Smooth muscle cell of the brain vasculature (primary cell): ENCODE data around the gene LMF2.
"Not testable (repeated sequence)": the region's sequence is repeated elsewhere in the genome, so short reads cannot be mapped to it uniquely, and the experiment has no call there.

ENCODE experiments used
- DNase-seq: peaks from one replicate; pipeline ENCODE4 v3.0.0-alpha.2; 2012; ENCODE audit warnings: low read depth, low spot score

The LMF2 gene

GRCh38 chr22:50507421-50507990, at the start of gene LMF2:
LMF2 (minus strand) TSS chr22:50507702; CDS start chr22:50507675, 27 bp downstream.
- no peak for DNase-seq

- no peak for DNase-seq
These were observed 49.2 kb upstream of the LMF2 start for GRCh38 chr22:50556703-50557102.

- no peak for DNase-seq
These were observed 45.8 kb upstream of the LMF2 start for GRCh38 chr22:50553310-50553709.

GRCh38 chr22:50551160-50551752, 43.8 kb upstream of the LMF2 start:
- DNase-seq = no peak

- no peak for DNase-seq
These were observed 42.9 kb upstream of the LMF2 start for GRCh38 chr22:50550395-50550794.

- no peak for DNase-seq
These were observed 41.7 kb upstream of the LMF2 start for GRCh38 chr22:50548921-50549790.

GRCh38 chr22:50548040-50548920, 40.8 kb upstream of the LMF2 start:
- no peak for DNase-seq

GRCh38 chr22:50547263-50547985, 39.9 kb upstream of the LMF2 start:
- DNase-seq = no peak

- DNase-seq = no peak
These were observed 39.1 kb upstream of the LMF2 start for GRCh38 chr22:50546326-50547262.

- DNase-seq = no peak
These were observed 38.2 kb upstream of the LMF2 start, which contains the start of gene KLHDC7B for GRCh38 chr22:50545522-50546325. KLHDC7B (plus strand) TSS chr22:50545899; CDS start chr22:50546244, 345 bp downstream.

GRCh38 chr22:50544746-50545253, 37.3 kb upstream of the LMF2 start:
- DNase-seq = no peak

- DNase-seq = no peak
These were observed 36.7 kb upstream of the LMF2 start for GRCh38 chr22:50544078-50544745.

GRCh38 chr22:50542416-50542927, 35.0 kb upstream of the LMF2 start:
- DNase-seq = no peak

GRCh38 chr22:50541667-50542026, 34.1 kb upstream of the LMF2 start:
- not testable (repeated sequence) for DNase-seq

- no peak for DNase-seq
These were observed 32.9 kb upstream of the LMF2 start for GRCh38 chr22:50540381-50540780.

- no peak for DNase-seq
These were observed 30.3 kb upstream of the LMF2 start for GRCh38 chr22:50537765-50538164.

- no peak for DNase-seq
These were observed 28.7 kb upstream of the LMF2 start for GRCh38 chr22:50536226-50536625.

GRCh38 chr22:50535113-50535512, 27.6 kb upstream of the LMF2 start:
- no peak for DNase-seq
